HEK293 (cell line): ENCODE results near the gene PAX4.

ENCODE experiments used
- CTCF ChIA-PET: fragments of 350-600 bp; formaldehyde crosslinking; extraction: SDS; loops from one replicate; lab custom pipeline; 2021; ENCODE audit warnings: antibody characterized with exemption; lab: Yijun Ruan, JAX
- POLR2A ChIA-PET: fragments of 300-600 bp; formaldehyde crosslinking; extraction: SDS; loops from one replicate; lab custom pipeline; 2020; ENCODE audit warnings: antibody characterized with exemption, inconsistent platforms; lab: Yijun Ruan, JAX
- H3K27ac ChIP-seq: fragments of 200-500 bp; sonication (Bioruptor generic); 2 replicates; pipeline ENCODE4 v1.5.1; 2014; ENCODE audit warnings: low read depth, low read length, control low read depth, inconsistent platforms; ENCODE audit errors: extremely low read depth
- H3K36me3 ChIP-seq, 2 experiments: fragments of 200-500 bp in 1 of 2; sonication (Bioruptor generic) in 1 of 2; 1 replicate in 1 of 2; 2 replicates in 1 of 2; pipeline ENCODE4 v1.5.1; 2014 to 2017; ENCODE audit warnings: inconsistent platforms in 2 of 2, low read length in 2 of 2; ENCODE audit not compliant: control insufficient read depth in 2 of 2, insufficient read depth in 1 of 2
- H3K4me1 ChIP-seq: fragments of 200-500 bp; sonication (Bioruptor generic); 2 replicates; pipeline ENCODE4 v1.5.1; 2014; ENCODE audit warnings: mild to moderate bottlenecking, low read length, inconsistent platforms; ENCODE audit not compliant: control insufficient read depth, insufficient read depth
- H3K4me3 ChIP-seq: 2 replicates; pipeline ENCODE4 v1.5.1; 2011; ENCODE audit warnings: low read depth, mild to moderate bottlenecking, control low read depth, low read length, moderate library complexity
- H3K9me3 ChIP-seq: fragments of 200-500 bp; sonication (Bioruptor generic); 2 replicates; pipeline ENCODE4 v1.5.1; 2014; ENCODE audit warnings: low read depth, low read length, inconsistent platforms; ENCODE audit not compliant: control insufficient read depth, insufficient read depth
- BCL11A ChIP-seq: fragments of 450-650 bp; formaldehyde crosslinking; IDR thresholded peaks from 2 replicates; pipeline ENCODE4 v1.5.1; 2016; ENCODE audit warnings: low read depth, missing biosample characterization, missing genetic modification characterization
- GFI1B ChIP-seq: fragments of 450-650 bp; formaldehyde crosslinking; IDR thresholded peaks from 2 replicates; pipeline ENCODE4 v1.5.1; 2016; ENCODE audit warnings: missing biosample characterization, missing genetic modification characterization
- GLI4 ChIP-seq: fragments of 450-650 bp; formaldehyde crosslinking; IDR thresholded peaks from 2 replicates; pipeline ENCODE4 v1.5.1; 2016; ENCODE audit warnings: missing biosample characterization, missing genetic modification characterization
- PRDM4 ChIP-seq: fragments of 450-650 bp; formaldehyde crosslinking; IDR thresholded peaks from 2 replicates; pipeline ENCODE4 v1.5.1; 2017; ENCODE audit warnings: missing biosample characterization, missing genetic modification characterization
- SALL2 ChIP-seq: fragments of 450-650 bp; formaldehyde crosslinking; IDR thresholded peaks from 2 replicates; pipeline ENCODE4 v1.5.0; 2017; ENCODE audit warnings: missing biosample characterization, mild to moderate bottlenecking, missing genetic modification characterization, borderline replicate concordance
- TSHZ1 ChIP-seq: fragments of 450-650 bp; formaldehyde crosslinking; IDR thresholded peaks from 2 replicates; pipeline ENCODE4 v1.5.1; 2016; ENCODE audit warnings: missing biosample characterization, missing genetic modification characterization, borderline replicate concordance
- YY2 ChIP-seq: fragments of 450-650 bp; formaldehyde crosslinking; IDR thresholded peaks from 2 replicates; pipeline ENCODE4 v1.5.1; 2016; ENCODE audit warnings: missing biosample characterization, missing genetic modification characterization
- ZBTB17 ChIP-seq: fragments of 450-650 bp; formaldehyde crosslinking; IDR thresholded peaks from 2 replicates; pipeline ENCODE4 v1.5.1; 2016; ENCODE audit warnings: missing biosample characterization, missing genetic modification characterization
- ZNF10 ChIP-seq: fragments of 450-650 bp; formaldehyde crosslinking; IDR thresholded peaks from 2 replicates; pipeline ENCODE4 v1.5.1; 2017; ENCODE audit warnings: missing biosample characterization, missing genetic modification characterization
- ZNF157 ChIP-seq: fragments of 450-650 bp; formaldehyde crosslinking; IDR thresholded peaks from 2 replicates; pipeline ENCODE4 v1.5.1; 2016; ENCODE audit warnings: missing biosample characterization, missing genetic modification characterization
- ZNF169 ChIP-seq: fragments of 450-650 bp; formaldehyde crosslinking; IDR thresholded peaks from 2 replicates; pipeline ENCODE4 v1.5.1; 2016; ENCODE audit warnings: missing biosample characterization, missing genetic modification characterization
- ZNF184 ChIP-seq: fragments of 450-650 bp; IDR thresholded peaks from 2 replicates; pipeline ENCODE4 v1.5.1; 2018; ENCODE audit warnings: missing biosample characterization, mild to moderate bottlenecking, missing genetic modification characterization
- ZNF202 ChIP-seq: fragments of 450-650 bp; formaldehyde crosslinking; IDR thresholded peaks from 2 replicates; pipeline ENCODE4 v1.5.1; 2016; ENCODE audit warnings: missing biosample characterization, missing genetic modification characterization, borderline replicate concordance
- ZNF214 ChIP-seq: fragments of 450-650 bp; formaldehyde crosslinking; IDR thresholded peaks from 2 replicates; pipeline ENCODE4 v1.5.1; 2017; ENCODE audit warnings: missing biosample characterization, mild to moderate bottlenecking, missing genetic modification characterization, borderline replicate concordance
- ZNF223 ChIP-seq: fragments of 450-650 bp; formaldehyde crosslinking; IDR thresholded peaks from 2 replicates; pipeline ENCODE4 v1.5.1; 2016; ENCODE audit warnings: missing biosample characterization, missing genetic modification characterization
- ZNF23 ChIP-seq: fragments of 450-650 bp; formaldehyde crosslinking; IDR thresholded peaks from 2 replicates; pipeline ENCODE4 v1.5.1; 2016; ENCODE audit warnings: missing biosample characterization, missing genetic modification characterization, borderline replicate concordance
- ZNF292 ChIP-seq: fragments of 450-650 bp; formaldehyde crosslinking; IDR thresholded peaks from 2 replicates; pipeline ENCODE4 v1.5.1; 2016; ENCODE audit warnings: low read depth, missing biosample characterization, missing genetic modification characterization, borderline replicate concordance
- ZNF398 ChIP-seq: fragments of 450-650 bp; formaldehyde crosslinking; IDR thresholded peaks from 2 replicates; pipeline ENCODE4 v1.5.1; 2017; ENCODE audit warnings: missing biosample characterization, missing genetic modification characterization
- ZNF510 ChIP-seq: fragments of 450-650 bp; formaldehyde crosslinking; IDR thresholded peaks from 2 replicates; pipeline ENCODE4 v1.5.1; 2018; ENCODE audit warnings: mild to moderate bottlenecking, missing genetic modification characterization, missing biosample characterization; ENCODE audit not compliant: insufficient replicate concordance
- ZNF530 ChIP-seq: fragments of 450-650 bp; formaldehyde crosslinking; IDR thresholded peaks from 2 replicates; pipeline ENCODE4 v1.5.1; 2016; ENCODE audit warnings: low read depth, missing biosample characterization, missing genetic modification characterization
- ZNF580 ChIP-seq: fragments of 450-650 bp; formaldehyde crosslinking; IDR thresholded peaks from 2 replicates; pipeline ENCODE4 v1.5.1; 2016; ENCODE audit warnings: missing biosample characterization, missing genetic modification characterization
- ZNF624 ChIP-seq: fragments of 450-650 bp; formaldehyde crosslinking; IDR thresholded peaks from 2 replicates; pipeline ENCODE4 v1.5.1; 2017; ENCODE audit warnings: missing biosample characterization, missing genetic modification characterization
- ZNF629 ChIP-seq: fragments of 450-650 bp; formaldehyde crosslinking; IDR thresholded peaks from 2 replicates; pipeline ENCODE4 v1.5.1; 2017; ENCODE audit warnings: missing biosample characterization, missing genetic modification characterization
- ZNF645 ChIP-seq: fragments of 450-650 bp; formaldehyde crosslinking; IDR thresholded peaks from 2 replicates; pipeline ENCODE4; 2016; ENCODE audit warnings: missing biosample characterization, missing genetic modification characterization
- ZNF701 ChIP-seq: fragments of 450-650 bp; formaldehyde crosslinking; IDR thresholded peaks from 2 replicates; pipeline ENCODE4 v1.5.1; 2016; ENCODE audit warnings: missing biosample characterization, missing genetic modification characterization

PAX4 gene

GRCh38 chr7:127652333-127653248, 34.6 kb upstream of the PAX4 start (continued):
- TF ChIP-seq ZNF157 (tag by site-specific recombination) (no peak), ZNF223 (peak; percentile 36; the same call in 1 of the 2 replicates)

- peak within 1 kb of the TSS; percentile 65 for H3K27ac ChIP-seq
- TF ChIP-seq ZNF23 (tag by site-specific recombination) (no peak), BCL11A (tag by site-specific recombination) (no peak), ZNF701 (no peak; the same call in 1 of the 2 replicates), ZNF624 (tag by site-specific recombination) (no peak), YY2 (tag by site-specific recombination) (peak; percentile 71; the same call in 1 of the 2 replicates), TSHZ1 (tag by site-specific recombination) (no peak), ZNF10 (tag by site-specific recombination) (no peak), ZNF214 (no peak), ZNF202 (tag by site-specific recombination) (no peak), ZNF530 (no peak), PRDM4 (tag by site-specific recombination) (no peak), ZNF629 (peak; percentile 94), ZNF184 (tag by site-specific recombination) (no peak), GFI1B (tag by site-specific recombination) (no peak), GLI4 (tag by site-specific recombination) (no peak), ZNF645 (0 out of 2 replicates have a peak, but pooled peaks have one; percentile 20), ZNF580 (tag by site-specific recombination) (peak; percentile 9; the same call in 1 of the 2 replicates), SALL2 (tag by site-specific recombination) (no peak), ZBTB17 (tag by site-specific recombination) (no peak), ZNF510 (tag by site-specific recombination) (no peak), ZNF169 (tag by site-specific recombination) (no peak), ZNF398 (tag by site-specific recombination) (no peak), ZNF292 (tag by site-specific recombination) (no peak)
Observed at GRCh38 chr7:127651556-127652332, 33.8 kb upstream of the PAX4 start, which contains the start of gene SND1. SND1 (plus strand) TSS chr7:127652194; CDS start chr7:127652374, 180 bp downstream.

More at GRCh38 chr7:127651556-127652332, 33.8 kb upstream of the PAX4 start, which contains the start of gene SND1:
- H3K36me3 ChIP-seq = peaks cover 0 to 19% of the 10 kb centered on the region in 2 experiments; a peak in 1 of 3 replicates
- H3K9me3 ChIP-seq = no peaks in the 10 kb centered on the region
- H3K4me3 ChIP-seq = peak within 1 kb of the TSS; percentile 94
- ChIA-PET POLR2A (interaction anchor here (1.3 kb wide), 1 partner anchor 64 kb away, joined by 3 read pairs; the partner anchor contains the start of gene ARF5), CTCF (no interaction called here)
- H3K4me1 ChIP-seq = peaks cover 3% of the 10 kb centered on the region; the same call in 1 of the 2 replicates
